ENCODE data around the gene SLC25A3. TPM values are rescaled to one million over a fixed set of nuclear protein-coding genes. Genes with fewer than 3 reads are reported as not detected.

SLC25A3 gene
- total and polyA plus RNA-seq, 2 of the 13 experiments (the other 11 are each of a cell fraction or from before 2014, with no cell fraction given) = 292 to 829 TPM

DNA sequence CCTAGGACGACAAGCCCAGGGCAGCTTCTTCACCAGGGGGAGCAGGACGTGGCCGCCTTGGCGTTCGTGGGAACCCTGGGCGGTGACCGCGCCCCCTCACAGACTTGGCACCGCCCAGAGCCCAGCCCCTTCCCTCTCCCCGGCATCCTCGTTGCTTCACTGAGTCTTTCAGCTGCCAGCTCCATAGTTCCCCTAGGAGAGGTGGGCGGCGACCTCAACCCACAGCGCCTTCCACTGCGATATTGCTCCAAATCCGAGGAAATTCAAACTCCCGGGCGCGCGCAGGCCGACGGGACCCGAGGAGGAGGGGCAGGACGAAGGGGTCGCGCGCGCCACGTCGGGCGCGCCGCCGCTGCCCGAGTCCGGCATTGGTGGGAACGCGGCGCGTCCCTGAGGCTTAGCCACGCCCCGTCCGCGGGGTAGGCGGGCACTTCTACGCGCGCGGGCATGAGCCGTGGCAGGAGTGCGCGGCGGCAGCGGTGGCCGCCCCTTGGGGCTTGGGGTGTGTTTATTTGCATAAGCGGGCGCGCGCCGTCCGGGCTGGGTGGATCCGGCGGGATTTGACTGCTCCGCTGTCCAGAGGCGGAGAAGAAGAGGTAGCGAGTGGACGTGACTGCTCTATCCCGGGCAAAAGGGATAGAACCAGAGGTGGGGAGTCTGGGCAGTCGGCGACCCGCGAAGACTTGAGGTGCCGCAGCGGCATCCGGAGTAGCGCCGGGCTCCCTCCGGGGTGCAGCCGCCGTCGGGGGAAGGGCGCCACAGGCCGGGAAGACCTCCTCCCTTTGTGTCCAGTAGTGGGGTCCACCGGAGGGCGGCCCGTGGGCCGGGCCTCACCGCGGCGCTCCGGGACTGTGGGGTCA is 51.5 kb downstream of the SLC25A3 start, which contains the start of the genes APAF1 and IKBIP (continued):
- TF ChIP-seq, protein P1, sequence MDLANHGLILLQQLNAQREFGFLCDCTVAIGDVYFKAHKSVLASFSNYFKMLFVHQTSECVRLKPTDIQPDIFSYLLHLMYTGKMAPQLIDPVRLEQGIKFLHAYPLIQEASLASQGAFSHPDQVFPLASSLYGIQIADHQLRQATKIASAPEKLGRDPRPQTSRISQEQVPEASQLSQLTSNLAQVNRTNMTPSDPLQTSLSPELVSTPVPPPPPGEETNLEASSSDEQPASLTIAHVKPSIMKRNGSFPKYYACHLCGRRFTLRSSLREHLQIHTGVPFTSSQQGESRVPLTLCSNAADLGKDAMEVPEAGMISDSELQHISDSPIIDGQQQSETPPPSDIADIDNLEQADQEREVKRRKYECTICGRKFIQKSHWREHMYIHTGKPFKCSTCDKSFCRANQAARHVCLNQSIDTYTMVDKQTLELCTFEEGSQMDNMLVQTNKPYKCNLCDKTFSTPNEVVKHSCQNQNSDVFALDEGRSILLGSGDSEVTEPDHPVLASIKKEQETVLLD (CRISPR knock-in tag; IDR thresholded peaks at IDR 0.05; ENCODE audit: low read depth) = no peak
- TF ChIP-seq ZNF788 (CRISPR knock-in tag; IDR thresholded peaks at IDR 0.05; ENCODE audit: borderline replicate concordance) = no peak; the same call in 1 of the 2 replicates
- no peak for TF ChIP-seq ZKSCAN8 (CRISPR knock-in tag; IDR thresholded peaks at IDR 0.05; ENCODE audit: borderline replicate concordance)
- TF ChIP-seq MED13 (CRISPR knock-in tag; IDR thresholded peaks at IDR 0.05) = 0 out of 2 replicates have a peak, but pooled peaks have one; percentile 46
- no peak for TF ChIP-seq MAFG (CRISPR knock-in tag; IDR thresholded peaks at IDR 0.05)
- TF ChIP-seq, protein P2, sequence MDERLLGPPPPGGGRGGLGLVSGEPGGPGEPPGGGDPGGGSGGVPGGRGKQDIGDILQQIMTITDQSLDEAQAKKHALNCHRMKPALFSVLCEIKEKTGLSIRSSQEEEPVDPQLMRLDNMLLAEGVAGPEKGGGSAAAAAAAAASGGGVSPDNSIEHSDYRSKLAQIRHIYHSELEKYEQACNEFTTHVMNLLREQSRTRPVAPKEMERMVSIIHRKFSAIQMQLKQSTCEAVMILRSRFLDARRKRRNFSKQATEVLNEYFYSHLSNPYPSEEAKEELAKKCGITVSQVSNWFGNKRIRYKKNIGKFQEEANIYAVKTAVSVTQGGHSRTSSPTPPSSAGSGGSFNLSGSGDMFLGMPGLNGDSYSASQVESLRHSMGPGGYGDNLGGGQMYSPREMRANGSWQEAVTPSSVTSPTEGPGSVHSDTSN (CRISPR knock-in tag; IDR thresholded peaks at IDR 0.05) = no peak
- TF ChIP-seq, protein P3, sequence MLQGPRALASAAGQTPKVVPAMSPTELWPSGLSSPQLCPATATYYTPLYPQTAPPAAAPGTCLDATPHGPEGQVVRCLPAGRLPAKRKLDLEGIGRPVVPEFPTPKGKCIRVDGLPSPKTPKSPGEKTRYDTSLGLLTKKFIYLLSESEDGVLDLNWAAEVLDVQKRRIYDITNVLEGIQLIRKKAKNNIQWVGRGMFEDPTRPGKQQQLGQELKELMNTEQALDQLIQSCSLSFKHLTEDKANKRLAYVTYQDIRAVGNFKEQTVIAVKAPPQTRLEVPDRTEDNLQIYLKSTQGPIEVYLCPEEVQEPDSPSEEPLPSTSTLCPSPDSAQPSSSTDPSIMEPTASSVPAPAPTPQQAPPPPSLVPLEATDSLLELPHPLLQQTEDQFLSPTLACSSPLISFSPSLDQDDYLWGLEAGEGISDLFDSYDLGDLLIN (CRISPR knock-in tag; IDR thresholded peaks at IDR 0.05; ENCODE audit: borderline replicate concordance) = 0 out of 2 replicates have a peak, but pooled peaks have one; percentile 62
- TF ChIP-seq, protein P4, sequence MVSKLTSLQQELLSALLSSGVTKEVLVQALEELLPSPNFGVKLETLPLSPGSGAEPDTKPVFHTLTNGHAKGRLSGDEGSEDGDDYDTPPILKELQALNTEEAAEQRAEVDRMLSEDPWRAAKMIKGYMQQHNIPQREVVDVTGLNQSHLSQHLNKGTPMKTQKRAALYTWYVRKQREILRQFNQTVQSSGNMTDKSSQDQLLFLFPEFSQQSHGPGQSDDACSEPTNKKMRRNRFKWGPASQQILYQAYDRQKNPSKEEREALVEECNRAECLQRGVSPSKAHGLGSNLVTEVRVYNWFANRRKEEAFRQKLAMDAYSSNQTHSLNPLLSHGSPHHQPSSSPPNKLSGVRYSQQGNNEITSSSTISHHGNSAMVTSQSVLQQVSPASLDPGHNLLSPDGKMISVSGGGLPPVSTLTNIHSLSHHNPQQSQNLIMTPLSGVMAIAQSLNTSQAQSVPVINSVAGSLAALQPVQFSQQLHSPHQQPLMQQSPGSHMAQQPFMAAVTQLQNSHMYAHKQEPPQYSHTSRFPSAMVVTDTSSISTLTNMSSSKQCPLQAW (CRISPR knock-in tag; IDR thresholded peaks at IDR 0.05) = 0 out of 2 replicates have a peak, but pooled peaks have one; percentile 44
- no peak for TF ChIP-seq NBN (conservative IDR thresholded peaks at IDR 0.05)
- TF ChIP-seq, protein P5, sequence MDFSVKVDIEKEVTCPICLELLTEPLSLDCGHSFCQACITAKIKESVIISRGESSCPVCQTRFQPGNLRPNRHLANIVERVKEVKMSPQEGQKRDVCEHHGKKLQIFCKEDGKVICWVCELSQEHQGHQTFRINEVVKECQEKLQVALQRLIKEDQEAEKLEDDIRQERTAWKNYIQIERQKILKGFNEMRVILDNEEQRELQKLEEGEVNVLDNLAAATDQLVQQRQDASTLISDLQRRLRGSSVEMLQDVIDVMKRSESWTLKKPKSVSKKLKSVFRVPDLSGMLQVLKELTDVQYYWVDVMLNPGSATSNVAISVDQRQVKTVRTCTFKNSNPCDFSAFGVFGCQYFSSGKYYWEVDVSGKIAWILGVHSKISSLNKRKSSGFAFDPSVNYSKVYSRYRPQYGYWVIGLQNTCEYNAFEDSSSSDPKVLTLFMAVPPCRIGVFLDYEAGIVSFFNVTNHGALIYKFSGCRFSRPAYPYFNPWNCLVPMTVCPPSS (IDR thresholded peaks at IDR 0.05) = no peak
- peak; percentile 4; the same call in 1 of the 2 replicates for TF ChIP-seq PHF20 (CRISPR knock-in tag; IDR thresholded peaks at IDR 0.05)
- TF ChIP-seq, protein P6, sequence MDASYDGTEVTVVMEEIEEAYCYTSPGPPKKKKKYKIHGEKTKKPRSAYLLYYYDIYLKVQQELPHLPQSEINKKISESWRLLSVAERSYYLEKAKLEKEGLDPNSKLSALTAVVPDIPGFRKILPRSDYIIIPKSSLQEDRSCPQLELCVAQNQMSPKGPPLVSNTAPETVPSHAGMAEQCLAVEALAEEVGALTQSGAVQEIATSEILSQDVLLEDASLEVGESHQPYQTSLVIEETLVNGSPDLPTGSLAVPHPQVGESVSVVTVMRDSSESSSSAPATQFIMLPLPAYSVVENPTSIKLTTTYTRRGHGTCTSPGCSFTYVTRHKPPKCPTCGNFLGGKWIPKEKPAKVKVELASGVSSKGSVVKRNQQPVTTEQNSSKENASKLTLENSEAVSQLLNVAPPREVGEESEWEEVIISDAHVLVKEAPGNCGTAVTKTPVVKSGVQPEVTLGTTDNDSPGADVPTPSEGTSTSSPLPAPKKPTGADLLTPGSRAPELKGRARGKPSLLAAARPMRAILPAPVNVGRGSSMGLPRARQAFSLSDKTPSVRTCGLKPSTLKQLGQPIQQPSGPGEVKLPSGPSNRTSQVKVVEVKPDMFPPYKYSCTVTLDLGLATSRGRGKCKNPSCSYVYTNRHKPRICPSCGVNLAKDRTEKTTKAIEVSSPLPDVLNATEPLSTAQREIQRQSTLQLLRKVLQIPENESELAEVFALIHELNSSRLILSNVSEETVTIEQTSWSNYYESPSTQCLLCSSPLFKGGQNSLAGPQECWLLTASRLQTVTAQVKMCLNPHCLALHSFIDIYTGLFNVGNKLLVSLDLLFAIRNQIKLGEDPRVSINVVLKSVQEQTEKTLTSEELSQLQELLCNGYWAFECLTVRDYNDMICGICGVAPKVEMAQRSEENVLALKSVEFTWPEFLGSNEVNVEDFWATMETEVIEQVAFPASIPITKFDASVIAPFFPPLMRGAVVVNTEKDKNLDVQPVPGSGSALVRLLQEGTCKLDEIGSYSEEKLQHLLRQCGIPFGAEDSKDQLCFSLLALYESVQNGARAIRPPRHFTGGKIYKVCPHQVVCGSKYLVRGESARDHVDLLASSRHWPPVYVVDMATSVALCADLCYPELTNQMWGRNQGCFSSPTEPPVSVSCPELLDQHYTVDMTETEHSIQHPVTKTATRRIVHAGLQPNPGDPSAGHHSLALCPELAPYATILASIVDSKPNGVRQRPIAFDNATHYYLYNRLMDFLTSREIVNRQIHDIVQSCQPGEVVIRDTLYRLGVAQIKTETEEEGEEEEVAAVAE (CRISPR knock-in tag; IDR thresholded peaks at IDR 0.05; ENCODE audit: borderline replicate concordance) = no peak
- TF ChIP-seq ZNF83 (CRISPR knock-in tag; IDR thresholded peaks at IDR 0.05; ENCODE audit: borderline replicate concordance) = no peak
- TF ChIP-seq ZNF501 (CRISPR knock-in tag; IDR thresholded peaks at IDR 0.05) = peak; percentile 75; the same call in 1 of the 2 replicates
- 0 out of 2 replicates have a peak, but pooled peaks have one; percentile 23 for TF ChIP-seq ZNF335 (CRISPR knock-in tag; IDR thresholded peaks at IDR 0.05)
- peak; percentile 33; the same call in 1 of the 2 replicates for TF ChIP-seq POGZ (CRISPR knock-in tag; IDR thresholded peaks at IDR 0.05)
- no peak for TF ChIP-seq ZBTB20 (CRISPR knock-in tag; IDR thresholded peaks at IDR 0.05; ENCODE audit: borderline replicate concordance, low read depth)

Measured in HepG2 (cell line).